OCI-LY7 (cell line): ENCODE results near the gene TWSG1. TPM values are rescaled to one million over a fixed set of nuclear protein-coding genes. Genes with fewer than 3 reads are reported as not detected.

Source experiments
- BruUV-seq: library from RNA; stranded (reverse); fragments of 400-500 nt; replicated peaks from 2 replicates; lab custom pipeline; 2021; lab: Mats Ljungman, UMichigan
- CTCF ChIA-PET: fragments of 300-600 bp; sonication (Branson Sonifier 250); formaldehyde crosslinking; loops from one replicate; lab custom pipeline; 2022; ENCODE audit warnings: antibody characterized with exemption; ENCODE audit not compliant: unreplicated experiment; lab: Charles Lee
- POLR2A ChIA-PET: fragments of 300-600 bp; sonication (Branson Sonifier 250); formaldehyde crosslinking; loops from one replicate; lab custom pipeline; 2022; ENCODE audit warnings: antibody characterized with exemption; lab: Charles Lee
- DNase-seq: peaks from one replicate; pipeline ENCODE4 v3.0.0-alpha.2; 2015; ENCODE audit warnings: low spot score
- H2AFZ ChIP-seq: fragments of 200-600 bp; sonication (generic), shearing (Covaris generic); 2 replicates; pipeline ENCODE4 v1.6.1; 2014; ENCODE audit warnings: mild to moderate bottlenecking, antibody characterized with exemption, low read length, moderate library complexity
- H3K27ac ChIP-seq: fragments of 200-600 bp; sonication (generic); 2 replicates; pipeline ENCODE4 v1.5.1; 2014; ENCODE audit warnings: mixed run types, low read depth, mild to moderate bottlenecking, moderate library complexity, low read length, inconsistent platforms; ENCODE audit not compliant: poor library complexity, severe bottlenecking
- H3K36me3 ChIP-seq: fragments of 200-600 bp; sonication (generic); 2 replicates; pipeline ENCODE4 v1.6.1; 2014; ENCODE audit warnings: mild to moderate bottlenecking, antibody characterized with exemption, low read length, moderate library complexity, mixed read lengths; ENCODE audit not compliant: insufficient read depth
- H3K4me1 ChIP-seq: fragments of 200-600 bp; sonication (generic); 2 replicates; pipeline ENCODE4 v1.5.1; 2014; ENCODE audit warnings: mild to moderate bottlenecking, low read length; ENCODE audit not compliant: insufficient read depth, poor library complexity, severe bottlenecking
- H3K4me2 ChIP-seq: fragments of 200-600 bp; sonication (generic); 2 replicates; pipeline ENCODE4 v1.6.1; 2014; ENCODE audit warnings: mild to moderate bottlenecking, low read length
- H3K4me3 ChIP-seq: fragments of 200-600 bp; sonication (generic); 2 replicates; pipeline ENCODE4 v1.5.1; 2014; ENCODE audit warnings: mild to moderate bottlenecking, low read depth, low read length; ENCODE audit not compliant: poor library complexity, severe bottlenecking
- H3K79me2 ChIP-seq: fragments of 200-600 bp; sonication (generic); 2 replicates; pipeline ENCODE4 v1.6.1; 2016; ENCODE audit warnings: low read depth, mild to moderate bottlenecking, low read length, moderate library complexity, mixed read lengths; ENCODE audit not compliant: insufficient read depth
- H3K9me2 ChIP-seq: fragments of 200-600 bp; sonication (generic); 2 replicates; pipeline ENCODE4 v1.6.1; 2016; ENCODE audit warnings: mild to moderate bottlenecking, low read length, mixed read lengths; ENCODE audit not compliant: insufficient read depth
- H3K9me3 ChIP-seq: fragments of 200-600 bp; sonication (generic); 2 replicates; pipeline ENCODE4 v1.6.1; 2014; ENCODE audit warnings: mild to moderate bottlenecking, mixed run types, low read length, mixed read lengths
- H4K20me1 ChIP-seq: fragments of 200-600 bp; sonication (generic); 2 replicates; pipeline ENCODE4 v1.6.1; 2014; ENCODE audit warnings: mild to moderate bottlenecking, antibody characterized with exemption, low read length, moderate library complexity, mixed read lengths; ENCODE audit not compliant: insufficient read depth
- CTCF ChIP-seq: fragments of 200-600 bp; sonication (generic); conservative IDR thresholded peaks from 2 replicates; pipeline ENCODE4 v1.5.1; 2014; ENCODE audit warnings: mild to moderate bottlenecking, antibody characterized with exemption, low read length, moderate library complexity, mixed read lengths
- EZH2phosphoT487 ChIP-seq: fragments of 200-600 bp; sonication (generic); IDR thresholded peaks from 2 replicates; pipeline ENCODE4 v1.6.1; 2018; ENCODE audit warnings: low read depth, borderline replicate concordance, mild to moderate bottlenecking, mixed run types, antibody characterized with exemption, low read length, moderate library complexity, mixed read lengths
- intact Hi-C: fragments of 100-400 bp; cut with micrococcal nuclease; formaldehyde crosslinking; loops from one replicate; pipeline ENCODE4 v1.10.0; 2022; ENCODE audit not compliant: unreplicated experiment
- total RNA-seq, 2 experiments: library from RNA; depleted of rRNA in 1 of 2; stranded (reverse); fragments of >200 nt in 1 of 2; shearing (Covaris generic) in 1 of 2; gene quantifications; 2 replicates each; pipeline ENCODE4 v1.2.3, GENCODE V29; 2014 to 2022

Gene TWSG1
- total RNA-seq, 2 experiments from 2014 or later = 7.5 to 10.9 TPM

- H4K20me1 ChIP-seq = no peaks in the 10 kb centered on the region
- no peaks in the 10 kb centered on the region for H3K9me3 ChIP-seq
- H2AFZ ChIP-seq = no peak overlapping the region
- intact Hi-C loops = no loop called here
- H3K27ac ChIP-seq = no peak overlapping the region
- H3K4me3 ChIP-seq = no peak overlapping the region
- TF ChIP-seq CTCF (no peak), EZH2phosphoT487 (no peak)
- no peak overlapping the region for H3K4me2 ChIP-seq
- BruUV-seq = no TSS peak
- H3K4me1 ChIP-seq = no peaks in the 10 kb centered on the region
- ChIA-PET POLR2A (interaction anchor here (0.6 to 0.7 kb wide), 6 partner anchors 9 to 913 kb away, joined by 3 to 5 read pairs (median 4); no protein-coding TSS in a partner anchor), CTCF (no interaction called here)
- H3K9me2 ChIP-seq = no peaks in the 10 kb centered on the region
- DNase-seq = no peak
- no peaks in the 10 kb centered on the region for H3K79me2 ChIP-seq
- no peaks in the 10 kb centered on the region for H3K36me3 ChIP-seq
Measured at GRCh38 chr18:9356976-9357375, 22.4 kb downstream of the TWSG1 start.

GRCh38 chr18:9359796-9360195 is 25.2 kb downstream of the TWSG1 start:
- Histone ChIP-seq H3K4me1 (no peaks in the 10 kb centered on the region), H3K4me2 (no peak overlapping the region), H3K9me2 (no peaks in the 10 kb centered on the region), H4K20me1 (no peaks in the 10 kb centered on the region), H3K4me3 (no peak overlapping the region), H3K36me3 (no peaks in the 10 kb centered on the region), H3K9me3 (no peaks in the 10 kb centered on the region), H3K27ac (no peak overlapping the region), H3K79me2 (no peaks in the 10 kb centered on the region), H2AFZ (no peak overlapping the region)
- CTCF ChIA-PET = no interaction called here
- no TSS peak for BruUV-seq
- intact Hi-C loops = no loop called here
- no peak for DNase-seq
- POLR2A ChIA-PET = no interaction called here
- no peak for TF ChIP-seq CTCF

GRCh38 chr18:9361191-9361590 is 26.6 kb downstream of the TWSG1 start:
- Histone ChIP-seq H2AFZ (no peak overlapping the region), H3K79me2 (no peaks in the 10 kb centered on the region), H4K20me1 (no peaks in the 10 kb centered on the region), H3K9me2 (no peaks in the 10 kb centered on the region), H3K4me1 (no peaks in the 10 kb centered on the region), H3K36me3 (no peaks in the 10 kb centered on the region), H3K4me3 (no peak overlapping the region), H3K27ac (no peak overlapping the region), H3K4me2 (no peak overlapping the region), H3K9me3 (no peaks in the 10 kb centered on the region)
- ChIA-PET POLR2A (no interaction called here), CTCF (no interaction called here)
- BruUV-seq = no TSS peak
- intact Hi-C loops = no loop called here
- TF ChIP-seq CTCF (no peak), EZH2phosphoT487 (no peak)
- no peak for DNase-seq
